Measurements from ENCODE around the gene IL17REL.

- TF ChIP-seq POLR2AphosphoS5 (IDR thresholded peaks at IDR 0.05; ENCODE audit: low read depth, low read length) (no peak), PAX5 (IDR thresholded peaks at IDR 0.05; ENCODE audit: insufficient read depth, low read length, severe bottlenecking) (no peak), POLR2A (IDR thresholded peaks at IDR 0.05; ENCODE audit: low read depth, low read length) (no peak), TAF1 (IDR thresholded peaks at IDR 0.05; ENCODE audit: low read depth, low read length) (no peak)
These were observed 47.3 kb upstream of the IL17REL start for GRCh38 chr22:50059881-50060262.
